Smooth muscle cell (in vitro differentiated cells): ENCODE results near the gene NAA38. TPM values are rescaled to one million over a fixed set of nuclear protein-coding genes. Genes with fewer than 3 reads are reported as not detected.

Source experiments
- DNase-seq: peaks from one replicate; lab custom pipeline; 2025; ENCODE audit not compliant: unreplicated experiment; lab: John Stamatoyannopoulos, UW
- H2AFZ ChIP-seq: fragments of 200-600 bp; sonication (generic); 2 replicates; pipeline ENCODE4 v1.6.0; 2016; ENCODE audit warnings: antibody characterized with exemption, low read depth, mild to moderate bottlenecking
- H3F3A ChIP-seq: fragments of 200-600 bp; sonication (generic); 2 replicates; pipeline ENCODE4 v1.6.0; 2017; ENCODE audit warnings: antibody characterized with exemption, low read depth
- H3K27ac ChIP-seq: fragments of 200-600 bp; sonication (generic); 2 replicates; pipeline ENCODE4 v1.5.1; 2016; ENCODE audit warnings: low read depth, mild to moderate bottlenecking
- H3K27me3 ChIP-seq: fragments of 200-600 bp; sonication (generic); 2 replicates; pipeline ENCODE4 v1.6.1; 2016; ENCODE audit warnings: low read depth, mild to moderate bottlenecking
- H3K36me3 ChIP-seq: fragments of 200-600 bp; sonication (generic); 2 replicates; pipeline ENCODE4 v1.5.1; 2016; ENCODE audit warnings: low read depth
- H3K4me1 ChIP-seq: fragments of 200-600 bp; sonication (generic); 2 replicates; pipeline ENCODE4 v1.5.1; 2016; ENCODE audit warnings: low read depth
- H3K4me2 ChIP-seq: fragments of 200-600 bp; sonication (generic); 2 replicates; pipeline ENCODE4 v1.6.0; 2016; ENCODE audit warnings: mild to moderate bottlenecking
- H3K4me3 ChIP-seq: fragments of 200-600 bp; sonication (generic); 2 replicates; pipeline ENCODE4 v1.5.1; 2016; ENCODE audit warnings: mild to moderate bottlenecking
- H3K79me2 ChIP-seq: fragments of 200-600 bp; sonication (generic); 2 replicates; pipeline ENCODE4 v1.6.0; 2016; ENCODE audit warnings: low read depth, mild to moderate bottlenecking
- H3K9ac ChIP-seq: fragments of 200-600 bp; sonication (generic); 2 replicates; pipeline ENCODE4 v1.6.0; 2016; ENCODE audit warnings: low read depth
- H3K9me3 ChIP-seq: fragments of 200-600 bp; sonication (generic); replicated peaks from 2 replicates; pipeline ENCODE4 v1.5.1; 2016; ENCODE audit warnings: low read depth
- H4K20me1 ChIP-seq: fragments of 200-600 bp; sonication (generic); 2 replicates; pipeline ENCODE4 v1.6.0; 2016; ENCODE audit warnings: low read depth
- WGBS: methylation state at CpG from one replicate; pipeline ENCODE4 v1.1.7; 2016; ENCODE audit warnings: low lambda C conversion rate; 5-methylcytosine and 5-hydroxymethylcytosine counted together
- polyA plus RNA-seq: library from polyadenylated mRNA; unstranded; fragments of >200 nt; fragmentation: Nextera tagmentation; extraction: Ambion mirVana; gene quantifications from 2 replicates; pipeline ENCODE4 v1.2.1, GENCODE V29; 2016
- total RNA-seq: library from RNA; depleted of rRNA; stranded (reverse); fragments of >200 nt; gene quantifications from 2 replicates; pipeline ENCODE4 v1.2.3, GENCODE V29; 2014
- TF ChIP-seq, protein P1 (sequence below): fragments of 200-600 bp; sonication (generic); IDR thresholded peaks from 2 replicates; pipeline ENCODE4 v1.5.1; 2017; ENCODE audit warnings: borderline replicate concordance, mild to moderate bottlenecking, antibody characterized with exemption; ENCODE audit not compliant: insufficient read depth, poor library complexity, severe bottlenecking

The NAA38 gene
- total and polyA plus RNA-seq, 2 experiments from 2014 or later: 76.4 to 99.4 TPM

DNA sequence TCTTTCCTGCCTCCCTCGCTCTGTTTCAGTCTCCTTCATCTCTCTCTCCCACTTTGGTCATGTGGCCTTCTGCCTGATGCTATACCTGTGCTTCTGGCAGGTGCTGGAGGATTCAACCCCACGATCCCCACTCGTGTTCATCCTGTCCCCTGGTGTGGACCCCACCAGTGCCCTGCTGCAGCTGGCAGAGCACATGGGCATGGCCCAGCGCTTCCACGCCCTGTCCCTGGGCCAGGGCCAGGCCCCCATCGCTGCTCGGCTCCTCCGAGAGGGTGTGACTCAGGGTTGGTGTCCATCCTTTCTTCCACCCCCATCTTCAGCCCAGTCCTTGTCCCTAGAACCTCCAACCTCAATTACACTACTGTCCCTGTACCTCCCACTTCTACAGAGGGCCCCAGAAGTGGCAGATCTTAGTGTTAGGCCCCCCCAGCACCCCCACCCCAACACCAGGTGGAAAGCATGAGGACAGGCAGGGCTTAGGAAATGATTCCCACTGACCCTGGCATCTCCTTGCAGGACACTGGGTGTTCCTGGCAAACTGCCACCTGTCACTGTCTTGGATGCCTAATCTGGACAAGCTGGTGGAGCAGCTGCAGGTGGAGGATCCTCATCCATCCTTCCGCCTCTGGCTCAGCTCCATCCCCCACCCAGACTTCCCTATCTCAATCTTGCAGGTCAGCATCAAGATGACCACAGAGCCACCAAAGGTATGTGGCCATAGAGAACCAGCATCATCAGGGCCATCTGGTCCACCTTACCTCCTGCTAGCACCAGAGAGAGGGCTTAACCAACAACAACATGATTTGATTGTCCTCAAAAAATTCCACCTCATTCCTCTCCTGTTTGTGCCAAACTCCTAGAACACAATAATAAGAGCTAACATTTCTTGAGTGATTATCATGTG lies 33.1 kb downstream of the NAA38 start:
- H3K27ac ChIP-seq: no peak overlapping the region
- H3K4me3 ChIP-seq: no peak overlapping the region
- DNase-seq: no peak
- H4K20me1 ChIP-seq: no peaks in the 10 kb centered on the region
- H3K9me3 ChIP-seq: no peaks in the 10 kb centered on the region
- H2AFZ ChIP-seq: no peak overlapping the region
- no peaks in the 10 kb centered on the region for H3K79me2 ChIP-seq
- no peaks in the 10 kb centered on the region for H3K36me3 ChIP-seq
- H3K27me3 ChIP-seq: no peaks in the 10 kb centered on the region
- H3K9ac ChIP-seq: no peak overlapping the region
- H3K4me2 ChIP-seq: no peak overlapping the region
- no peaks in the 10 kb centered on the region for H3F3A ChIP-seq
- H3K4me1 ChIP-seq: no peaks in the 10 kb centered on the region
- WGBS: 93% methylated on average over 9 of the region's 9 CpGs
- TF ChIP-seq, protein P1, sequence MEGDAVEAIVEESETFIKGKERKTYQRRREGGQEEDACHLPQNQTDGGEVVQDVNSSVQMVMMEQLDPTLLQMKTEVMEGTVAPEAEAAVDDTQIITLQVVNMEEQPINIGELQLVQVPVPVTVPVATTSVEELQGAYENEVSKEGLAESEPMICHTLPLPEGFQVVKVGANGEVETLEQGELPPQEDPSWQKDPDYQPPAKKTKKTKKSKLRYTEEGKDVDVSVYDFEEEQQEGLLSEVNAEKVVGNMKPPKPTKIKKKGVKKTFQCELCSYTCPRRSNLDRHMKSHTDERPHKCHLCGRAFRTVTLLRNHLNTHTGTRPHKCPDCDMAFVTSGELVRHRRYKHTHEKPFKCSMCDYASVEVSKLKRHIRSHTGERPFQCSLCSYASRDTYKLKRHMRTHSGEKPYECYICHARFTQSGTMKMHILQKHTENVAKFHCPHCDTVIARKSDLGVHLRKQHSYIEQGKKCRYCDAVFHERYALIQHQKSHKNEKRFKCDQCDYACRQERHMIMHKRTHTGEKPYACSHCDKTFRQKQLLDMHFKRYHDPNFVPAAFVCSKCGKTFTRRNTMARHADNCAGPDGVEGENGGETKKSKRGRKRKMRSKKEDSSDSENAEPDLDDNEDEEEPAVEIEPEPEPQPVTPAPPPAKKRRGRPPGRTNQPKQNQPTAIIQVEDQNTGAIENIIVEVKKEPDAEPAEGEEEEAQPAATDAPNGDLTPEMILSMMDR: no peak

DNA sequence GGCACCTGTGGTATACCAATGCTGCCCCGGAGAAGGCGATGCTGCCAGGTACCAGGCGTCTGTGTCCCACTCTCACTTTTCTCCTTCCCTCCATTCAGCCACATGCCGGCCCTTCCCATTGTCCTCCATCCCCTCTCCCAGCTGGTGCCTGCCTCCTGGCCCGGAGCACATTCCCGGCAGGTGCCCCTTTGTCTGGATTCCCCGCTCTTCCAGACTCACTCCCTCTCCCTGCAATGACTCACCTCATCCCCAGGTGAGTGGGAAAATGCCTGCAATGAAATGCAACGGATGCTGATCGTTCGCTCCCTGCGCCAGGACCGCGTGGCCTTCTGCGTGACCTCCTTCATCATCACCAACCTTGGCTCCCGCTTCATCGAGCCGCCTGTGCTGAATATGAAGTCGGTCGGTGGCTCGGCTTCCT lies 33.8 kb downstream of the NAA38 start:
- H3K9me3 ChIP-seq: no peaks in the 10 kb centered on the region
- 58% methylated on average over 20 of the region's 20 CpGs for WGBS
- DNase-seq: no peak
- no peak overlapping the region for H3K4me3 ChIP-seq
- H3K27ac ChIP-seq: no peak overlapping the region
- TF ChIP-seq, protein P1: no peak
- no peak overlapping the region for H3K9ac ChIP-seq
- no peak overlapping the region for H3K4me2 ChIP-seq
- no peaks in the 10 kb centered on the region for H3K4me1 ChIP-seq
- no peaks in the 10 kb centered on the region for H3K27me3 ChIP-seq
- H3F3A ChIP-seq: no peaks in the 10 kb centered on the region
- no peaks in the 10 kb centered on the region for H3K79me2 ChIP-seq
- H4K20me1 ChIP-seq: no peaks in the 10 kb centered on the region
- no peaks in the 10 kb centered on the region for H3K36me3 ChIP-seq
- H2AFZ ChIP-seq: no peak overlapping the region

DNA sequence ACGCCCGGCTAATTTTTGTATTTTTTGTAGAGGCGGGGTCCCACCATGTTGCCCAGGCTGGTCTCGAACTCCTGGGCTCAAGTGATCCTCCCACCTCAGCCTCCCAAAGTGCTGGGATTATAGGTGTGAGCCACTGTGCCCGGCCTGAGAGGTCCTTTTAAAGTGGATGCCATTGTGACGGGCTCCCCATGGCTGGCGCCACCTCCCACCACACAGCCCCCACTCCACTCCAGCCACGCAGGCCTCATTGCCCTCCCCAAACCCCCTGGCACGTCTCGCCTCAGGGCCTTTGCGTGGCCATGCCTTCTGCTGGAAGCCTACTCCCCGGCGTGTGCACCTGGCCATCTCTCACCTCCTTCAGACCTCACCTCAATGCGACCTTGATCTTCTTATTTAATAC lies 35.2 kb downstream of the NAA38 start:
- Histone ChIP-seq H3K27ac (no peak overlapping the region), H3K4me1 (no peaks in the 10 kb centered on the region), H4K20me1 (no peaks in the 10 kb centered on the region), H3K4me3 (no peak overlapping the region), H3F3A (no peaks in the 10 kb centered on the region), H2AFZ (no peak overlapping the region), H3K9me3 (no peaks in the 10 kb centered on the region), H3K9ac (no peak overlapping the region), H3K27me3 (no peaks in the 10 kb centered on the region), H3K36me3 (no peaks in the 10 kb centered on the region), H3K4me2 (no peak overlapping the region), H3K79me2 (no peaks in the 10 kb centered on the region)
- WGBS: 81% methylated on average over 14 of the region's 14 CpGs
- DNase-seq: no peak
- TF ChIP-seq, protein P1: no peak
